A204.1 (cell line): Measurements from ENCODE around the gene RGS16.

ENCODE experiments used
- FAIRE-seq: peaks from 2 replicates; lab custom pipeline; 2012; peaks lifted over from hg19 to GRCh38; lab: Jason Lieb, UNC

RGS16 gene

GRCh38 chr1:182629499-182630096, 25.4 kb upstream of the RGS16 start:
- FAIRE-seq: no peak

- FAIRE-seq: no peak
These were observed 24.9 kb upstream of the RGS16 start for GRCh38 chr1:182629080-182629479.

DNA sequence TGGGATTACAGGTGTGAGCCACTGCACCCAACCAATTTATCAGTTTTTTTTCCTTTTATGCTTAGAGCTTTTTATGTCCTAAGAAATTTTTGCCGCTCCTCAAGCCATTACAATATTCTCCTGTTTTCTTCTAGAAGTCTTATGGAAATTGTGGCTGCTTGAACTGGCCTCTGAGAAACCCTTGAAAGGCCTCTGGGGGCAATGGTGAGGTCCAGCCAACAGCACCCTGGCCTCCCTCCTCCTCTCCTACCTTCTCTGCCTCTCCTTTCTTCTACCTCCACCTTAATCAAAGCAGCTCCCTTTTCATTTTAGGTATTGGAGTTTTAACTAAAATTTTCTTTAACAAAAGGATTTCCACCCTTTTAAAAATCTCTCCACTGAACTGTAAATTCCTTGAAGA, 24.5 kb upstream of the RGS16 start:
- FAIRE-seq: no peak

DNA sequence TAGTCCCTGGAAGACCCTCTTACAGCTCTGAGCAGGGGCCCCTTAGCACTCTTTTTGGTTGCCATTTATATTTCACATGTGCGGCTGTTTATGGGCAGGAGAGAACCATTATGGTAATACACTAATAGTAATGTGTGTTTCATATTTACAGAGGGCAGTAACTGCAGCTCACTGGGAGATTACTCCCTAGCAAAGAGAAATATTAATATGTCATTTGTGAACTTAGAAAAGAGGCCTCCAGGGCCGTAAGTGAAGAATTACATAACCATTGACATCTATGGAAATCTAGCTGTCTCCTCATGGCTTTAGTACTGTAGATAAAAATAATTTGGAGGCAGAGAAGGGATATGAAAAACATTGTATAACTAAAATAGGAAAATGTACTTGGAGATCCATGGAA, 23.4 kb upstream of the RGS16 start:
- FAIRE-seq: no peak

- FAIRE-seq: no peak
These were observed 22.3 kb upstream of the RGS16 start for GRCh38 chr1:182626527-182626926.

DNA sequence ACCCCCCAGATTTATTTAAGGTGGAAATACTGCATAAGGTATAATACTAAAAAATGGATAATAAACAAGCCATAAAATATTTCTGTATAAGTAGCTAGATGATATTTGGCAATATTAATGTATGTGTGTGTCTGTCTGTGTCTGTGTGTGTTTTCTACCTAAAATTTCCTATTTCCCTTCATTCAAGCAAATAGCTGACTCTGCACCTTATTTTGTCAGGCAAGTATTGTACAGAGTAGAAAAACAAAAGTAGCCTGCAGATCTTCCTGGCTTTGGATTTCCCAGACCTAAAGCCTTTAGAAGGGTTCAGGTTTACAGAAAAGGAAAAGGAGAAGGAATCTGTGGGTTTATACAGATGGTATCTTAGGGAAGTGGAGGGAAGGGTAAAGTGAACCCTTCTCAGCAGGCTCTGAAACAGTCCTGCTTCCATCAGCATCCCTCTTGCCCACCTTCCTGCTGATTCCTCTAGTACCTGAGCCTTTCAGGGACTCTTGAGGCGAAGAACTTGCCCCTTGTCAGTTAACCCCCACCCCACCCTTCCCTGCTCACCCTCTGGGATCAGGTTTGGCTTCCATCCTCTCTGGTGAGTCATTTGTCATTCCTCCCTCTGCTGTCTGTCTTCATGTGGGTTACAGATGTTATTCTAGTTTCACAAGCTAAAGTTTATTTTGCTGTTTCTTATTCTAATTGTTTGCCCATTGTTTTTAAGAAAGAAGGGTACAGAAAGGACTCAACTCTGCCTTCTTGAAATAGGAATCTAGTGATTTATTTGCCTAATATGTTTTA, 21.7 kb upstream of the RGS16 start:
- FAIRE-seq: no peak

GRCh38 chr1:182625024-182625423, 20.8 kb upstream of the RGS16 start:
- no peak for FAIRE-seq

- no peak for FAIRE-seq
These were observed 20.4 kb upstream of the RGS16 start for GRCh38 chr1:182624577-182624976.

- no peak for FAIRE-seq
These were observed 18.8 kb upstream of the RGS16 start for GRCh38 chr1:182622901-182623528.

GRCh38 chr1:182621906-182622305, 17.7 kb upstream of the RGS16 start:
- no peak for FAIRE-seq

DNA sequence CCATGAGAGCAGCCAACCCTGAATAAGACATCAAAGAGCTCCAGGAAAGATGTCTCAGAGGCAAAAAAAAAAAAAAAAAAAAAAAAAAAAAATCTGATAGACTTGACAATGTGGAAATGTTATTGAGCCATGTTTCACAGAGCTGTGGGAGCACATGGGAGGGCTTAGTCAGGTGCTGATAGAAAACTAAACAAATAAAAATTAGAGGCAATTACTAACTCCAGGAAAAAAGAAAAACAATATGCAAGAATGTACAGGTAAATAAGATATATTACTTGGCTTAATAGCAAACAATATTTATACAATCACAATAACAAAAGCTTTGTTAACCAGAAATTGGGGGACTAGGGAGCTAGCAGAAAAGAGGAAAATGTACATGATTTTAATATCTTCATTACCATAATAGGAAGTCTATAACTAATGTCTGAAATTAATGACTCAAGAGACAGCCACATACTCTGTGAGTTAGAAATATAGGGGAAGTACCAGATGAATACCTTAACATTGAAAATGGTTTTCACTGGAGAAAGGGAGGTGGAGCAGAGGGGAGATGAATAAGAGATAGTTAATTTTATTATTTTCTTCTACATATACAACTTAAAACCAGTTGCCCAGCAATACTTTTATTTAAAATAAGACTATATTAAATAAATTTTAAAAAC, 16.9 kb upstream of the RGS16 start:
- no peak for FAIRE-seq

DNA sequence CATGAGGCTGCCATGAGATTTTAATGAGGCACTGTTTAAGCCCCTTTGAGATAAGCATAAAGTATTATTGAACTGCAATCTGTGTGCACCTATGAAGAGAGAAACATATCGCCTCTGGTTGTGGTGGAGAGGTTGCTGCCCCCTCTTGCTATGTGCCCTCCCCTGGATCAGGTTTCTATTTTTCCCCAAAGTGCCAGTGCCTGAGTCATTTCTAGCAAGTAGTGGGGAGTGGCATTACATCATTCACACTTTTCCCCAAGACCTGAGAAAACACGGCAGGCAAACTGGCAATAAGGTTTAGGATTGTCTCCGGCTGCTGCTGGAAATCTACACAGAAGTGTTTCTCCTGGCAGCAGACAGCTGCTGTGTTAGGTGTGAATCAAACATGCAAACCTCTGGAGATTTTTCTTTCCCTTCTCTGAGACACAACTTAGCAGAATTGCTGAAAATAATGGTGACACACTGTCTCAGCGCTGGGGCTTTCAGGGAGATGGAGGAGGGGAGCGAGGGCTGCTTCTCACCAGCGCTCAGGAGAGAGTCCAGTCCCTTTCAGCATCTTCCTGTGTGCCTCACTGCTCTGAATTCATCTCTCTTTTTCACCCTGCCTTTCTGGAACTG, 13.7 kb upstream of the RGS16 start:
- FAIRE-seq: no peak

DNA sequence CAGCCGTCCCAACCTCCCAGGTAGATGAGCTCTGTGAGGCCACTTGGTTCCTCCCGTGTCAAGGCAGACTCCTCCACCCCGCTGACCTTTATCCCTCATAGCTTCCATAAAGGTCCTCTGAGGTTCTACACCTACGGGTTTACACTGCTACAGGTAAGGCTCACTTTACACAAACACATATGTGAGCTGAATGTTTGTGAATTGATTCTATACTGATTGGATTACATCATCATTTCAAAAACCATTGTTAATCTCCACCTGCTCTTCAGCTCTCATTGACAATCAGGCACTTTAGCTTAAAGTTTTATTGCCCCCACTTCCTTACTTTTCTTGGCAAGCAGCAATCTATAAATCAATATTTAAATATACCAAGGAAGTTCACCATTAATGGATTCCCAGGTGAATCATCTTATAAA, 12.8 kb upstream of the RGS16 start:
- FAIRE-seq: no peak

DNA sequence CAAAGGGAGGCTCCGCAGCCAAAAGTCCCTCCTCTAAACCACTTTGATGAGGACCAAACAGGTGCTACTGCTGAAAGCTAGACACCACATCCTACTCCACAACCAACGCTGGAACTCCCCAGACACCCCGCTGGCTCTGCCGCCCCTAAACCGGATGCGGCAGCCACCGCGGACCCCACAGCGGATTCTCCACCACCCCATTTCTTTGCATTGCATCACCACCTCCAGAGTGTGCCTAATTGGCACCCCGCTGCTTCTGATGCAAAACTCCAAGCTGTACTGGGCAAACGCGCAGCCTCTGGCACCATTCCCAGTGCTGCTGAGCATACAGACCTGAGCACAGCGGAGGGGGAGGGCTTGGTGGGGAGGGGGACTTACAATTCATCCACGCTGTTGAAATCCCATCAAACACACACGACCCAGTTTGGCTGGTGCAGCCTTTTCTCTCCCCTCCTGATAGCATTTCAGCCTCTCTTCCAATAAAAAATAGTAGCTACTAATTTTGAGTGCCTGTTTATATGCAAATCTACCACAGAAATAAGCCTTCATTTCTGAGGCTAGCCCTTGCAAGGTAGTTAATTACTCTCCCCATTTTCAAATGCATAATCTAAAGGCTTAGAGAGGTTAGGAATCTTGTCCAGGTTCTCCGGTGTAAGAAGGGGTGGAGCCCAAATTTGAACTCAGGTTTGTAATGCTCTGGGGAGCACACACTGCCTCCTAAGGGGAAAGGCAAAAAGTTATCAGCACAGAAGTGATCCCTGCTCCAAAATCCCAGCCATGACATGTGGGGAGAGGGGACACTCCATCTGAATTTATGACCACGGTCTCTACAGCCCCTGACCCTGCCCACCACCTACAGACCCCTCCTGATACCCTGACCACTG, 12.2 kb upstream of the RGS16 start:
- no peak for FAIRE-seq

GRCh38 chr1:182615468-182616129, 11.4 kb upstream of the RGS16 start:
- no peak for FAIRE-seq

- no peak for FAIRE-seq
These were observed 10.7 kb upstream of the RGS16 start for GRCh38 chr1:182614796-182615454.

GRCh38 chr1:182611787-182612186, 7.6 kb upstream of the RGS16 start:
- no peak for FAIRE-seq

GRCh38 chr1:182611326-182611725, 7.1 kb upstream of the RGS16 start:
- no peak for FAIRE-seq

DNA sequence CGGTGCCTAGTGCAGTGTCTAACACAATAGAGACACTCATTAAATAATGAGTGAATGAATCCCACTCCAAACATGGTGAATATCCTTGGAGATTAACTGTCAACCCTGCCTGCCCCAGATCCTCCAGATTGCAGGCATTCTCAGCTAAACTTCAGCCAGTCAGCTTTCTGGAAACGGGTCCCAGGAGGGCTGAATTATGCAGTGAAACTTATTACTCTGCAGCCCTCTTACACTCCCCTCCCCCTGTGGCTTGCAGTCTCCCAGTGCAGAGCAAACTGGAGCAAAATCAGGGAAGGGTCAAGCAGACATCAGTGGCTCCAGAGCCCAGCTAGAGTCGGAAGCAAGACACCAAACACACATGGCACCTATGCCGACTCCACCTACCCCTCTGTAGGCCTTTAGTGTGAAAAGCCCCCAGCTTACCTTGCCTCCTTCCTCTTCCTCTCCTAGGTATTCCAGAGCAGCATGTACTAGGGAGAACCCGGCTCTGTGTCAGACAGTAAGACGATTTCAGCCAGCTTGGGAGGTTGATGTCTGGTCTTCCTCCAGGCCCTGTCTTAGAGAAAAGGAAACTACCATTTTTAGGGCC, 6.5 kb upstream of the RGS16 start:
- FAIRE-seq: no peak
